Endothelial cell (in vitro differentiated cells): ENCODE results near the gene SMARCD3. TPM values are rescaled to one million over a fixed set of nuclear protein-coding genes. Genes with fewer than 3 reads are reported as not detected.

Source experiments
- DNase-seq: peaks from one replicate; pipeline ENCODE4 v3.0.0; 2021; ENCODE audit warnings: low spot score
- H3K27ac Mint-ChIP-seq: one replicate; pipeline ENCODE4 v1.8.0; 2021; ENCODE audit warnings: mixed read lengths, inconsistent platforms; ENCODE audit not compliant: unreplicated experiment
- H3K27me3 Mint-ChIP-seq: one replicate; pipeline ENCODE4 v1.8.0; 2021; ENCODE audit warnings: mild to moderate bottlenecking, moderate library complexity, mixed read lengths, inconsistent platforms; ENCODE audit not compliant: unreplicated experiment
- H3K36me3 Mint-ChIP-seq: one replicate; pipeline ENCODE4 v1.8.0; 2021; ENCODE audit warnings: mild to moderate bottlenecking, low read depth, mixed read lengths, inconsistent platforms; ENCODE audit not compliant: unreplicated experiment
- H3K4me1 Mint-ChIP-seq: one replicate; pipeline ENCODE4 v1.8.0; 2021; ENCODE audit warnings: mild to moderate bottlenecking, mixed read lengths, inconsistent platforms; ENCODE audit not compliant: unreplicated experiment
- H3K4me3 Mint-ChIP-seq: one replicate; pipeline ENCODE4 v1.8.0; 2021; ENCODE audit warnings: mild to moderate bottlenecking, mixed read lengths, inconsistent platforms; ENCODE audit not compliant: unreplicated experiment
- H3K9me3 Mint-ChIP-seq: one replicate; pipeline ENCODE4 v1.8.0; 2021; ENCODE audit warnings: mixed read lengths, inconsistent platforms; ENCODE audit not compliant: unreplicated experiment
- total RNA-seq: library from RNA; stranded (reverse); fragmentation: NEBNext Ultra II Directional; extraction: Animal tissue kit (Norgen Biotek cat#: 25700); gene quantifications from one replicate; pipeline ENCODE4 v1.2.1, GENCODE V29; 2021; ENCODE audit not compliant: unreplicated experiment
- TF ChIP-seq, protein P1 (sequence below): fragments of 200-600 bp; sonication (generic); IDR thresholded peaks from one replicate; pipeline ENCODE4 v1.5.0; 2021; ENCODE audit warnings: antibody characterized with exemption; ENCODE audit not compliant: unreplicated experiment

Gene SMARCD3
- total RNA-seq, 1 donor from 2014 or later: 5.4 TPM

DNA sequence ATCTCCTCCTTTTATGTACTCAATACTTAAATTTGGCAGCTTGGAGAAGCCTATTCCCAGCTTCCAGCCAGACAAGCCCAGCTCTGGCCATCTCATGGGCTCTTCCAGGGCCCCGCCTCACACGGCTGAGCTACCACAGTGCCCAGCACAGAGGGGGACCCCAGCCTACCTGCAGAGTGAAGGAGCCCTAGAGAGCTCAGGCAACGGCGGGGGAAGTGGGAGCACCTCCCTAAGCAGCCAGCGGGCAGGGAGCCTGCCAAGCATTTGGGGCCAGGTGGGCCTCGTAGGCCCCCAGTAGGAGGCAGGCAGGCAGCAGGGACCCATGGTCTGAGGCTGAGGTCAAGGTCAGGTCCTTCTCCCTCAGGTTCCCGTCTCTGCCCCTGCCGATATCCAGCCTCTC is 29.1 kb upstream of the SMARCD3 start:
- H3K27me3 Mint-ChIP-seq: peaks cover 10% of the 10 kb centered on the region
- H3K36me3 Mint-ChIP-seq: no peaks in the 10 kb centered on the region
- H3K9me3 Mint-ChIP-seq: no peaks in the 10 kb centered on the region
- DNase-seq: no peak
- no peak overlapping the region for H3K27ac Mint-ChIP-seq
- TF ChIP-seq, protein P1, sequence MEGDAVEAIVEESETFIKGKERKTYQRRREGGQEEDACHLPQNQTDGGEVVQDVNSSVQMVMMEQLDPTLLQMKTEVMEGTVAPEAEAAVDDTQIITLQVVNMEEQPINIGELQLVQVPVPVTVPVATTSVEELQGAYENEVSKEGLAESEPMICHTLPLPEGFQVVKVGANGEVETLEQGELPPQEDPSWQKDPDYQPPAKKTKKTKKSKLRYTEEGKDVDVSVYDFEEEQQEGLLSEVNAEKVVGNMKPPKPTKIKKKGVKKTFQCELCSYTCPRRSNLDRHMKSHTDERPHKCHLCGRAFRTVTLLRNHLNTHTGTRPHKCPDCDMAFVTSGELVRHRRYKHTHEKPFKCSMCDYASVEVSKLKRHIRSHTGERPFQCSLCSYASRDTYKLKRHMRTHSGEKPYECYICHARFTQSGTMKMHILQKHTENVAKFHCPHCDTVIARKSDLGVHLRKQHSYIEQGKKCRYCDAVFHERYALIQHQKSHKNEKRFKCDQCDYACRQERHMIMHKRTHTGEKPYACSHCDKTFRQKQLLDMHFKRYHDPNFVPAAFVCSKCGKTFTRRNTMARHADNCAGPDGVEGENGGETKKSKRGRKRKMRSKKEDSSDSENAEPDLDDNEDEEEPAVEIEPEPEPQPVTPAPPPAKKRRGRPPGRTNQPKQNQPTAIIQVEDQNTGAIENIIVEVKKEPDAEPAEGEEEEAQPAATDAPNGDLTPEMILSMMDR: no peak
- peaks cover 3% of the 10 kb centered on the region for H3K4me1 Mint-ChIP-seq
- peak overlapping the region; percentile 10 for H3K4me3 Mint-ChIP-seq

DNA sequence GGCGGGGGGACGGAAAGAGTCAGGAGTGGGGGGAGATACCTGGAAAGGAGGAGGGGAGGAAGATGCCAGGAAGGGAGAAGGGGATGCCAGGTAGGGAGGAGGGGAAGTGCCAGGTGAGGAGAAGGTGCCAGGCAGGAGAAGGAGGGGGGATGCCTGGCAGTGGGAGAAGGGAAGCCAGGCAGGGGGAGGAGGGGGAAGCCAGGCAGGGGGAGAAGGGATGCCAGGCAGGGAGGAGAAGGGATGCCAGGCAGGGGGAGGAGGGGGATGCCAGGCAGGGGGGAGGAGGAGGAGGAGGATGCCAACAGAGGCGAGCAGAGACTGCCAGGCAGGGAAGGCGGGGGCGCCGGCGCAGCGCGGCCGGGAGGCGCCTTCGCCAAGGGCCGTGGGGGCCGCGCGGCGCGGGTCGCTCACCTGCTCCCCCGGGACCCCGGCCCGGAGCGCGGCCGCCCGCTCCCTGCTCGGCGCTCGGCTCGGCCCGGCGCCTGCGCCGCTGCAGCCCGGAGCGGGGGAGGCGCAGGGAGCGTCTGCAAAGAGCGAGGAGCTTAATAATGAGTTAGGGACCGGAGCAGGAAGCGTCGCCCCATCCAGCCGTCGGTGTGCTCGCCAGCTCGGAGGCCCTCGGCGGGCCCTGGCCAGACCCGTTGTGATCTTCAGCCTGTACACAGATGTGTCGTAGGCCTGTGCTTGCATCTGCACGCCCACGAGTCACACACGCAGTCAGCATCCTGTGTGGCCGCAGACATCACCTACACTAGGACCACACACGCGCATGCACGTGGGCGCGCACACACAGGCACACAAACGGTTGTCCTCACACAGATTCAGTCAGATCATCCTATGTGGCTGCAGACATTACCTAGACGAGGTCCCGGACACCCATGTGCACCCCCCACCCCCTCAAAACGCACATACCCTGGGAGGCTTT is 28.4 kb upstream of the SMARCD3 start:
- Mint-ChIP-seq H3K4me3 (peak overlapping the region; percentile 10), H3K36me3 (no peaks in the 10 kb centered on the region), H3K27me3 (peaks cover 10% of the 10 kb centered on the region), H3K9me3 (no peaks in the 10 kb centered on the region), H3K4me1 (peaks cover 3% of the 10 kb centered on the region), H3K27ac (no peak overlapping the region)
- peak; percentile 46 for DNase-seq
- TF ChIP-seq, protein P1: no peak

DNA sequence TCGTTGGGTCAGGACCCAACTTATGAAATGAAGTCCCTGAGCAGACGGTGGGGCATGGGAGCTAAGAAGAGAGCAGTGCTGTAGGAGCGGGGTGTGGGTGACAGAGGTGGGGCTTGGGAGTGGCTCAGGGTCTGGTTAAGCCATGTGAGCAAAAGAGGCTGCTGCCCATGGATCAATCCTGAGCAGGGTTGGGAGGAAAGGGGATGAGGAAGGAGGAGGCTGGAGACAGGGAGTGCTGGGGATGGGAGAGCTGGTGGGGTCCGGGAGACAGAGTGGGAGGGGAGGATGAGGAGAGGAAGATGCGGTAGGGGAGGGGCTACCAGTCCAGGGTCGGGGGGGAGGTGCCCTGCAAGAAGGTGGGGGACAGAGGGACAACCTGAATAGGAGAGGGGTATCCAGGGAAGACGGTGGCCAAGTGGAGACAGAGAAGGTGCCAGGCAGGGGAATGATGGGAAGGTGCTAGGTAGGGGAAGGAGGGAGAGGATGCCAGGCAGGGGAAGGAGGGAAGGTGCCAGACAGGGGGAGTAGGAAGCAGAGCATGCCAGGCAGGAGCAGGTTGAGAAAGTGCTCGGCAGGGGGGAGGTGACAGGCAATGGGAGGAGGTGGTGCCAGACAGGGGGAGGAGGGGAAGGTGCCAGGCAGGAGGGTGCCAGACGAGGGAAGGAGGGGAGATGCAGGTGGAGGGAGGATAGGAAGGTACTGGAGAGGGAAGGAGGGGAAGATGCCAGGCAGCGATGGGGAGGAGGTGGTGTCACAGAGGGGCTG is 27.5 kb upstream of the SMARCD3 start:
- H3K36me3 Mint-ChIP-seq: no peaks in the 10 kb centered on the region
- H3K9me3 Mint-ChIP-seq: no peaks in the 10 kb centered on the region
- no peak overlapping the region for H3K27ac Mint-ChIP-seq
- H3K4me1 Mint-ChIP-seq: peaks cover 3% of the 10 kb centered on the region
- no peak for DNase-seq
- H3K4me3 Mint-ChIP-seq: no peak overlapping the region
- TF ChIP-seq, protein P1: no peak
- H3K27me3 Mint-ChIP-seq: peaks cover 8% of the 10 kb centered on the region

DNA sequence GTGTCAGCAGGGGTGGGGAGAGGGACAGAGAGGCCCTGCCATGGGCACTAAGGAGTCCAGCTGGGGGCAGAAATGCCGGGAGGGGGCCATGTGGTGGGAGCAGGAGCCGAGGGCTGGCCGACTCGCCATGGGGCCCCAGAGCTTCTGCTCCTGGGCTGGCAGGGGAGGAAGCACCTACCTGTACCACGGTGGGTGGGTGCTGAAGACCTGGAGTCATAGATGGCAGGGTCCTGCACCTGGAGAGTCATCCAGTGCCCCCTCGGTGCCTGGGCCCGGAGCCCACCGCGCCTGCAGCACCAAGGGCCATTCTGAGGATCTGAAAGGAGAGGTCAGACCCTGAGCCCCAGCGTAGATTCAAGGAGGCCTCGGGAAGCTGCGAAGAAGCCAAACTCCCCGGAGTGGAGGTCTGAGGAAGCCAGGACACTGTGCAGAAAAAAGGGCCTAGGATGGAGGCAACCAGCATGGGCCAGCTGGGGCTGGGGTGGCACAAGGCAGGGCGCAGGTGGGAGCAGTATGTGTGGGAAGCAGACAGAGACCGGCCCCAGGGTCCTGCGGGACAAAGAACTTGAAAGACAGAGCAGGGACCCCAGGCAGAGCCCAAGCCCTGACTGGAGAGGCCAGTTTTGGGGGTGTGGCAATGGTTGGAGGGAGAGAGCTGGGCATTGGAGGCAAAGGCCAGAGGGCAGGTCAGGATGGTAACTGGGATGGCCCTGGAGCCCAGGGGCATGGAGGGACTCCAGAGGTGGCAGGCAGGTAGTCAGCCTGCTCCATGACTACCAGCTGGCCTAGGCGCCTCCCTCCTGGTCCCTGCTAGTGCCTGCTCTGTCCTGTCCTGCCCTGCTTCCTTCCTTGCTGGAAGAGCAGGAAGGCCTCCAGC is 26.7 kb upstream of the SMARCD3 start:
- no peaks in the 10 kb centered on the region for H3K36me3 Mint-ChIP-seq
- no peak overlapping the region for H3K4me3 Mint-ChIP-seq
- H3K9me3 Mint-ChIP-seq: no peaks in the 10 kb centered on the region
- H3K27ac Mint-ChIP-seq: no peak overlapping the region
- TF ChIP-seq, protein P1: no peak
- H3K4me1 Mint-ChIP-seq: peaks cover 3% of the 10 kb centered on the region
- peaks cover 12% of the 10 kb centered on the region for H3K27me3 Mint-ChIP-seq
- DNase-seq: no peak
